ENCODE data around the gene PHF14.

DNA sequence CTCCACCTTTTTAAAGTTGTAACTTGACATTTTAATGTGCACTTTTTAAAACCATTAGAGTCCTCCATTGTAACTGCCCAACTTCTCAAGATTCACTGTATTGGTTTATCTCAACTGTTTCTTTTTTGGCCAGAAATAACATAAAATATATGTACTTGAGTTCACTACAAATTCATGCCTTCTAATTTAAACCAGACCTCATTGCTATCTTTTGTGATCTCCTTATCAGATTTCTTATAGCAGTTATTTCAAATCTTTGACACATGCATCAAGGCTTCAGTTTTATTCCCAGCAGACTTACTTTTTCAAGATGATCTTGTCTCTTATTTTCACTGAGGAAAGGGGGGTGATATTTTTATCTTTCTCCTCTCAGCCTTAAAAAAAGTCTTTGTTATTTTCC, 154.3 kb downstream of the PHF14 start:
- TF ChIP-seq POLR2A (IDR thresholded peaks at IDR 0.05; ENCODE audit: low read length) (no peak), GATA1 (IDR thresholded peaks at IDR 0.05; ENCODE audit: low read depth, low read length) (no peak)
